ENCODE data around the gene ASCL1.

Gene ASCL1

DNA sequence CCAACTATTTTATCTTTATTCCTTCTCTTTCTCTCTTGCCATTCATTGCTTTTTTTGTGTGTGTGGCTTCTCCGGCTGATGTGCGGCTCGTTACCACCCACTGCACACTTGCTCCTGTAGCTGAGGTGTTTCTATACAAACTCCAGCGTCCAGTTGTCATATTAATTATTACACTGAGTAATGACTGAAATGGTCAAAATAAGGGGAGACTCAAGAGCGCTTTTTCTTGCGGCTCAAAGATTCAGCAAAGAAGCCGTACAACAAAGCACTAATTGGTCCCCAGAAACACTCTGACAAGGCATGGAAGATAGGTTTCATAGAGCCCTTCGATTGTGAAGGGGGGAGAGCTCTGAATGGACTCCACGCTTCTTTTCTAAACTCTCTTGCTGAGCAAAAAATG is 5.6 kb upstream of the ASCL1 start:
- no peak for DNase-seq (ENCODE audit: low read depth)

DNA sequence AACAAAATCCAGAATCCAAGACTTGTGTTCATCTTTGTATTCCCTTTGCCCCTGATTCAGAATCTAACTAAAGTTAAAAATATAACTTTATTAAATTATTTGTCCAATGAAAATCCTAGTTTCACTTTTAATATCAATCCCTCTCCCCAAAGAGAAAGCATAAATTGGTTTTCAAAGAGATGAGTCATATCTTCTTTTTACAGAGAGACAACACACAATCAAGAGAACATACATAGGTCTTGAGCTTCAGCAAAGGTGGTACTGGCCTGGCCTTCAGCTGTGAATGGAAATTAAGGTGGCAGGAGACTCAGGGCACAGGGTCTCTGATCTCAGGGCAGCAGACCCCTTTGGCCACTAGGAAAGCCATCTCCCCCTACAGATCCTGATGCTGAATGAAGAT is 4.3 kb upstream of the ASCL1 start:
- DNase-seq (ENCODE audit: low read depth) = no peak

DNA sequence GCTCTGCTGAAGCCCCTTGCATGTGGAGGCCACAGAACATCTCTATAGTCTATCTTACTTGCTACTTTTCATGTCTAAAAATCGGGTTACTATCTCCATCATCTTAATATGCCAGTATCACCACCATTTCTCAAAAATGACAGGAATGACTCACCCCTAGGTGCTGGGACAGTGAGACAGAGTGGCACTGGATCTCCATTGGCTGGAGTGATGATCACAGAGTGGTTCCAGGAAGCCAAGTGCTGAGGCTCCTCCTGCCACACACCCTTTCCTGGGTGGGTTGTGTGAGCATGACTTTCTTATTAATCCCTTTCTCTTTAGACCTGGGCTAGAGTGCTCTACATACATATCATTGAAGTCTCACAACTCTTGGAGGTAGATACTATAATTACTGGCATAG is 3.3 kb upstream of the ASCL1 start:
- DNase-seq (ENCODE audit: low read depth) = no peak

DNA sequence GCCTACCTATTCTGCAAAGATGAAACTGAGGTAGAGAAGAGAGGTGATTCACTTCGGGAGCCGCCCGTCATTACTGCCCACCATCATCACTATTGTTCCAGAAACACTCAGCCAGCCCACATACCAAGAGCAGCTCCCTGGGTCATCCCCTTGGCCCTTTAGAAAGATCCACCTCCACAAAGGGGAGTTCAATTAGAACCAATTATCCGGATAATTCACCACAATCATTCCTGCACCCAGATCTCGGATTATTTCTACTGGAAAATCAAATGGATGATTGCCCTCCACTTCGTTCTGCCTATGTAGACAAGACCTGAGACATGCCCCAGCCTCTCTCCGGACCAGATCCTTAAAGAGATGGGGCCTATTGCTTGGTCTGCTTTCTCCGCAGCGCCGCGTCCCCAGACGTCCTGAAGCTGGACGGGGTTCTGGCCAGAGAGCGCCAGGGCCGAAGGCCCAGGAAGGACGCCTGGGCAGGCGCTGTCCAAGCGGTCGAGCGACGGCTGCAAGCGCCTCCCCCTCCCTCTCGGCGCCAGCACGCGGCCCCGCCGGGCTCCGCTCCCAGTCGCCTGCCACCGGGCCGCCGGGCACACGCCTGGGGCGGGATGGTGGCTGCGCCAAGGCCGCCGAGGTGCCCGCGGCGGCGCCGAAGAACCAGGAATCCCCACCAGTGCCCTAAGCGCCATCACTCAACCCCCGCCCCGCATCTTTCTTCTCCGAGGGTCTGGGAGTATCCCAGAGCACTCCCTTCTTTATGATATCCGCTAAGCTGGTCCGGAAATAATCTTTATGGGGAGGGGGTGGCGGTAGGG is 1.3 kb upstream of the ASCL1 start:
- no peak for DNase-seq (ENCODE audit: low read depth)

DNA sequence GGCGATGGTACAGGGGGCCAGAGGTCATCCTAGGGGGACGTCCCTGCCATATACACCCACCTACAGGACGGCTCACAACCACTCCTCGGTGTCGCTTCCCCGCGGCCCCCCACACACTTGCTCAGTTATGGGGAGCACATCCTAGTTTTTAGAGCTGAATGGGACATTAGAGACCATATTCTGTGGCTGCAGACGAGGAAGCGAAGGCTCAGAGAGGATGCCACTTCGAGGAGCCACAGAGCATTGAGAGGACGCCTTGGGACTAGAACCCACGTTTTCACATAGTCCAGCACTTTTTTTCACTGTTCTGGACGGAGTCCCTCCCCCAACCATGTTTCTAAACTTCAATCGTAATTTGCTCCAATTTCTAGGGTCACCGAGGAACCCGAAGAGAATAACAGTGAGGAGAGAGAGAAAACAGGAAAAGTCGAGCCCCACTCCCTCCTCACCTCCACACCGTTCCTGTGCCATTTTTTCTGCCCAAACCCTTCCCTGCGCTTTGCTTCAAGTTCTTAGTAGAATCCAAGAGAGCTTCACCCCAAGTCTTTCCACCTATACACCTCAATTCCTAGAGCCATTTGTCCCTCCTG is 641 bp upstream of the ASCL1 start:
- no peak for DNase-seq (ENCODE audit: low read depth)

DNA sequence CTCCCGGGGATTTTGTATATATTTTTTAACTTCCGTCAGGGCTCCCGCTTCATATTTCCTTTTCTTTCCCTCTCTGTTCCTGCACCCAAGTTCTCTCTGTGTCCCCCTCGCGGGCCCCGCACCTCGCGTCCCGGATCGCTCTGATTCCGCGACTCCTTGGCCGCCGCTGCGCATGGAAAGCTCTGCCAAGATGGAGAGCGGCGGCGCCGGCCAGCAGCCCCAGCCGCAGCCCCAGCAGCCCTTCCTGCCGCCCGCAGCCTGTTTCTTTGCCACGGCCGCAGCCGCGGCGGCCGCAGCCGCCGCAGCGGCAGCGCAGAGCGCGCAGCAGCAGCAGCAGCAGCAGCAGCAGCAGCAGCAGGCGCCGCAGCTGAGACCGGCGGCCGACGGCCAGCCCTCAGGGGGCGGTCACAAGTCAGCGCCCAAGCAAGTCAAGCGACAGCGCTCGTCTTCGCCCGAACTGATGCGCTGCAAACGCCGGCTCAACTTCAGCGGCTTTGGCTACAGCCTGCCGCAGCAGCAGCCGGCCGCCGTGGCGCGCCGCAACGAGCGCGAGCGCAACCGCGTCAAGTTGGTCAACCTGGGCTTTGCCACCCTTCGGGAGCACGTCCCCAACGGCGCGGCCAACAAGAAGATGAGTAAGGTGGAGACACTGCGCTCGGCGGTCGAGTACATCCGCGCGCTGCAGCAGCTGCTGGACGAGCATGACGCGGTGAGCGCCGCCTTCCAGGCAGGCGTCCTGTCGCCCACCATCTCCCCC is 777 bp downstream of the ASCL1 start:
- DNase-seq (ENCODE audit: low read depth) = no peak

DNA sequence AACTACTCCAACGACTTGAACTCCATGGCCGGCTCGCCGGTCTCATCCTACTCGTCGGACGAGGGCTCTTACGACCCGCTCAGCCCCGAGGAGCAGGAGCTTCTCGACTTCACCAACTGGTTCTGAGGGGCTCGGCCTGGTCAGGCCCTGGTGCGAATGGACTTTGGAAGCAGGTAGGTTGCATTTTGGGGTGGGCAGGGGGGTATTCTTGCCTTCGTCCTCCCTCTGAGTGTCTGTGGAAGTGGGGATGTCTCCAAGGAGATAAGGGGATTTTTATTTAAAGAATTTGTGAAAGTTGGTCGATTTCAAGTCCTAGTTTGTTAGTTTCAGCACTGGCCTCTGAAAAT is 1.3 kb downstream of the ASCL1 start:
- DNase-seq (ENCODE audit: low read depth) = no peak

DNA sequence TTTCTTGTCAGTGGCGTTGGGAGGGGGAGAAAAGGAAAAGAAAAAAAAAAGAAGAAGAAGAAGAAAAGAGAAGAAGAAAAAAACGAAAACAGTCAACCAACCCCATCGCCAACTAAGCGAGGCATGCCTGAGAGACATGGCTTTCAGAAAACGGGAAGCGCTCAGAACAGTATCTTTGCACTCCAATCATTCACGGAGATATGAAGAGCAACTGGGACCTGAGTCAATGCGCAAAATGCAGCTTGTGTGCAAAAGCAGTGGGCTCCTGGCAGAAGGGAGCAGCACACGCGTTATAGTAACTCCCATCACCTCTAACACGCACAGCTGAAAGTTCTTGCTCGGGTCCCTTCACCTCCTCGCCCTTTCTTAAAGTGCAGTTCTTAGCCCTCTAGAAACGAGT is 1.9 kb downstream of the ASCL1 start:
- no peak for DNase-seq (ENCODE audit: low read depth)

DNA sequence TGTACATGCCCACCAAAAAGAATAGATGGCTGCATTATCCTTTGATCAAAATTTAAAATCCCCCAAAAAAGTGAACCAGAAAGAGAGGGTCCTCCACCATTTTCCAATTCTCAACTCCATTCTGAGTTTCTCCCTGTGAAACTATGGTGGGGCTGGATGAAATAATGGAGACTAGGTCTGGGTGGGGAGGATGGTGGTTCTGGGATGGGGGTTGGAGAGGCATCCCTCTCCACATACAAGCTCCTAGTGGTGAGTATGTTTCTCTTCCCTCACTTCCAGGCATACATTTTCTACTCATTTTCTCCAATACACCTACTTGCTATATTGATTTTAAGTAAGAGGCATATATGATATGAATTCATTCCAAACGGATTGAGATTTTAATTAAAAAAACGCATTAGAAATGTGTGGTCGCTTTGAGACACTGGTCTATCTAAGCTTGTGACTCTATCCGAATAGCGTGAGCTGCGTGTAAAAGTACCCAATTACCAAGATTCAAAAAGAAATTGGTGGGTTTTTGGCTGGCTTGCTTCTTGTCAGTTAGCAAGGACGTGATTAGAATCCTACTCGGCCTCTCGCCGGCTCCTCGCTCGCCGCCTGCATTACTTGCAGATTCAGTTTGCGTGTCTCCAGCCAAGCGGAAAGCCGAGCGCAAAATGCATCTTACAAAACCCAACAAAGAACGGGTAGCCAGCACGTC is 3.4 kb downstream of the ASCL1 start:
- no peak for DNase-seq (ENCODE audit: low read depth)

DNA sequence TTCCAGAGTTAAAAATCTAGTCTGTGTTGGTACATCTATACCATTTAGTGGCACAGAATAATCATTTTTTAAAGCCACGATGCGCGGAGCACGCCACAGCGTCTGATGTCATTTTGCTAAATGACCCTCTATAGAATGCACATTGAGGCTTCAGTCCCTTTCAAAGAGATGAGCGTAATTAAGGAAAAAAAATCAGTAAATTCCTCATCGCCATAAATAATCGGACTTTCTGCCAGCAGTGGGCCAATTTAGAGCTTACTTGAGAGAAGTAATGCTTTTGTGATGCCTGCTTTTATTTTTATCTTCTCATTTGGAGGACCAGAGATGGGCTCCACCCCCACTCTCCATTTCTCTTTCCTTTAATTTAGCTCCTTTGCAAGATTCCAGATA is 4.0 kb downstream of the ASCL1 start:
- no peak for DNase-seq (ENCODE audit: low read depth)

DNA sequence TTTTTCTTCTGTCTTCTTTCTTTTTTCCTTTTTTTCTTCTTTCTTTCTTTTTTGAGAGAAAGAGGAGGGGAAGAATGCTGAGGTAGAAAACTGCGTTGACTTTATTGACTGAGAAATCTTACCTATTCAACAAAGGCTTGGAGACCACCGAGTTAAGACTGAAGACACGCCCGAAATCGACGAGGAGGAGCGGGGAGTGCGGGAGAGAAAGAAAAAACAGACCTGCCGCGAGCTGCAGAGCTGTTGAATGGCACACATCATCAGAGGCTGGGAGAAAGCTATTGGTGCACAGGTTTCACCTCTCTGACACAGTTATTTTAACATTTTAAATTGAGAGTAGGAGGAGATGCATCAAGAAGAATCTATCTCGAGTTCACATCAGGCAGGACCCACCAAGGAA is 5.1 kb downstream of the ASCL1 start:
- DNase-seq (ENCODE audit: low read depth) = no peak

DNA sequence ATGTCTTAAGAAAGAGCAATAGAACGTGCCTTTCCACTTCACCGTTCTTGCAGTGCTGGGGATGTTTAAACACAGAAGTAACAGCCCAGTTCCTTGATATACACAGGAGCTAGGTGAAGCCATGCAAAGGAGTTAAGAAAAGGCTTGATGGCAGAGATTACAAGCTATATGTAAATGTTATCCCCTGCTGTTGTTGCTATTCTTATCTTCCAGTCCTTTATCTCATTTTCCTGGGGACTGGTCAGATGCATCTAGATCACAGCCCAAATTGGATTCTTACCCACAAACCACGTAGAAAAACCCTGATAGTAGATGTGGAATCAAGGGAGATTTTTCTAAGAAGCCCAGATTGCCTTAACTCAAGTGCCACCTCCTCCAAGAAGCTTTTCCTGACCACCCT is 5.5 kb downstream of the ASCL1 start:
- DNase-seq (ENCODE audit: low read depth) = no peak

DNA sequence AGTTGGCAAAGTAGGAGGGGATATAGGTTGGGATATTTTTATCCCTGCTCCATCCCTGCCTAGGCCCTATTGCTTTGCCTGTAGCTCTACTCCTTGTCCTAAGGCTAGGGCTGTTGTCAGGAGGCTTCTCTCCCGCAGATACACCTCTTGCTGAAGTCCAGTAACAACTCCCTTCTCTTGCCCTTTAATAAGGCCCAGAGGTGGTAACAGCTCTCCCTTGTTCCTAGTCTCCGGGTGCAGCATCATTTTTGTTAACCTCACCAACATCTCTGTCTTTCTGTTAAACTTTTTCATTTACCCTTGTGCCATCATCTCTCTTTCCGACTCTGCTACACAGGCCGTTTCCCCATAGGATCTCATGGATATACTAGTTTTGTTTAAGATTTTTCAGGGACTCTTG is 6.3 kb downstream of the ASCL1 start:
- DNase-seq (ENCODE audit: low read depth) = no peak

DNA sequence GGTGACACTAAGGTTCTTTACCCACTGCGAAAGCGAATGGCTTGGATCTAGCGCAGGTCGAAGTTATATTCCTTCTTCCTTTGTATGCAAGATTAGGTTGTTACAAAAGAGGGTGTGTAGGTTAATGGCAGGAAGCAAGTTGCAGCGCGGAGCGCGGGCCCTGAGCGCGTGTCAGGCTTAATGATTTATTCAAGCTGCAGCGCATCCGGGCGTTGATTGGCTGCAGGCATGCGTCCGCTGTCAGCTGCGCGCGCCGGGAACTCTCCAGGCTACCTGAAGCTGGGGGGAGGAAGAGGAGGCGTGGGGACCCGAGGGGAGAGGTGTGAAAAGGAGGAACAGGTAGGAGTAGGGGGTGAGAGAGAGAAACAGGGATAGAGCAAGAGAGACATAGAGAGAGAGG is 7.4 kb downstream of the ASCL1 start:
- no peak for DNase-seq (ENCODE audit: low read depth)

DNA sequence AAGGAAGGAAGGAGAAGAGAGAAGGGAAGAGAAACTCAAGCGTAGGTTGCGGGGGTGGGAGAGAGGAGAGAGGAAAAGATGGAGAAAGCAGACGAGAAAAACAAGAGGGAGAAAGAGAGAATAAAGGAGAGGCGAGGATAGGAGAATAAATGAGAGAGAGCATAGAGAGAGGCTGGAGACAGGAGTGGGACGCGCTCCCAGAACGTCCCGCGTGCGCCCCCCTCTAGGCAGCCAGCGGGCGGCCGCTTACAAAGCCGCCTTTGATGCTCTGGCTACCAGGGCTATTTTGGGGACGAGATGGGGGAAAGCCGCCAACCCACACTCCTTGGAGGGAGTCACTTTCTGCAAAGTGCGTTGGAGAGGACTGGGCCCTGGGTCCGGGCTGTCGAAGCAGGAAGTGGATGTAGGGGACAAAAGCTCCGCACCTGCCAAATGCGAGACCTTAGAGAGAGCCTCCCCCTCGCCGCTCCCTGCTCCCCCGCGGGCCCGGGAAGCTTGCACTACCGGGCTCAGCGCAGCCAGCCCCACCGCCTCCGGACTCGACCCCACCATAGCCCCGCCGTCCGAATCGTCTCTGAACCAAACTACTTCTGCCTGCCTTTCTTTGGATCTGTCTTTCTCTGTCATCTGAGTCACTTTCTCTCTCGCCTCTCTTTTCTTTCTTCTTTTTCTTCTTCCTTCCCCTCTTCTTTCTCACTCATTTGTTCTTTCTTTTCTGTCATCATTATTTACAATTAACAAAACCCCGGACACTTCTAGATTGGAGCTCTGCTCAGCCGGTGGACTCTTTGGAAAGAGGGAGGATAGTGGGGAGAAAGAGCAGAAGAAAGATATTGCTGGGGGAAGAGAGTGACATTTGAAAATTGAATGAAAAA is 8.0 kb downstream of the ASCL1 start:
- DNase-seq (ENCODE audit: low read depth) = no peak

DNA sequence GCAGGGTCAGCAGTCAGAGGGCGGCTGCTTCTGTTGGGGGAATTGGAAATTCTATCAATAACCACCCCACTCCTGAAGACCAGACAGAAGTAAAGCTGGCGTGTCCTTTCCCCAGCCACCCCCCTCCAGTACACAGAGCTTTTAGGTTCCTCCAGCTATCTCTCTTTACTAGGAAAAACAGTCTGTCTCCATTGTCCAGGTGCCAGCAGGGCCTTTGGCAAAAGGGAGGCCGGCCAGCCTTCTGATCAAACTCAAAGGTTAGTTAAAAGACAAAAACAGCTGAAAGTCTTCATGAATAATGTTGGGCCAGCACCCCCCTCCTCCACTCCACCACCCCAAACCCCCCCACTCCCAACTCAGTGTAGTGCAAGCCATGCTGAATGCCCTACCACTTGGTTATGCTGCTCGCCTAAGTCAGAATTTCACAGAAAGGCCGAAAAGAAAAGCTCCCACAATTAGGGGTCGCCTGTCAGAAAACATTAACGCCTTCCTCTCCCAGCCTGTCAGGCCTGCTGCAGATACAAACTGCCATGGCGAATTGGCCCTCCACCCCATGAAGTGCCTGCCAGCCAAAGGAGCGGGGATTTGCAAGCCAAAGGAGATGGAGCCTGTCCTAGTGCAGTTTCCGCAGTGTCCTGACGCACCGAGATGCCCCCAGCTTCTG is 8.9 kb downstream of the ASCL1 start:
- no peak for DNase-seq (ENCODE audit: low read depth)

DNA sequence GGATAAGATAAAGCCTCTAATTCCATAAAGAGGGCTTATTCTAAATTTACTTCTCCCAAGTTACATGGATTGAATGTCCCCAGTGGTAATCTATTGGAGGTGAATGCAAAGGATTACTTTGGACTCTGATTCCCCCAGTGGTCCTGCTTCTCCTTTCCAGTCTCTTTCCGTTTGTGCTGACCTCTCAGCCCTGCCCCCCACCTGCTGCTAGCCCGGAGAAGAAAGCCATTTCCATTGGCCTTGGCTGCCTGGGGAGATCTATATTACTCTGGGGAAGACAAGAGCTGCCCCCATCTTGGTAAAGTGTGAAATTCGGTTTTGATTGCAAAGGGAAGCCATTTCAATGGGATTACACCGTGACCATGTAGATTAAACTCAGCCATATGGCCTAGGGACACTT is 13.3 kb downstream of the ASCL1 start:
- DNase-seq (ENCODE audit: low read depth) = no peak

DNA sequence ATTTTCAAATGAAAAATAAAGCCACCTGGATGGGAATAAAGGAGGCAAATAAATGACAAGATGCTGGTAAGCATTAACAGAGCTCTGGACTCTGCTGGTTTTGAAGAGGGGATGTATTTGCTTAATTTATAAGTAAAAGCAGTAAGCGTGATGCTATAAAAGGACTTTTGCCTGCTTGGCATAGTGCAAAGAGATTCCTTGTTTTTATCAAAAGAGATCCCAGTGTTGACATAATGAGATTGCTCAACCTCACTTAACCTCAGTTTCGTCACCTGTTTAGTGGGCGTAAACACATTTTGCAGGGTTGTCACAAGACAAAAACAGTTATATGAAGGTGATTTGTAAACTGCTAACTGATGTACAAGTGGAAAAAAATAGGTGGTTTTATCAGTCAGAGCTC is 13.8 kb downstream of the ASCL1 start:
- no peak for DNase-seq (ENCODE audit: low read depth)

DNA sequence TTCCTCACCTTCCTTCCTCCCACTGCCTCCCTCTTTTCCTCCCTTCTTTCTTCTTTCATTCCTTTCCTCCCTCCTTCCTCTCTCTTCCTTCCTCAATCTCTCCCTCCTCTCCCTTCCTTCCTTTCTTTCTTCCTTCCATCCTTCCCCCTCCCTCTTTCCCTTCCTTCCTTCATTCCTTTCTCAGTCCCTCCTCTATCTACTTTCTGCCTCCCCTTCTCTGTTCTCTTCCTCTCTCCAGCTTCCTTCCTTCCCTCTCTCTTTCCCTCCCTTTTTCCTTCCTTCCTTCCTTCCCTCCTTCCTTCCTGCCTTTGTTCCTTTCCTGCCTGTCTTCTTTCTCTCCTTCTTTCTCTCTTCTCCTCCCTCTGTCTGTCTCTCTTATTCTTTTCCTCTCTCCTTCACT is 16.1 kb downstream of the ASCL1 start:
- no peak for DNase-seq (ENCODE audit: low read depth)

DNA sequence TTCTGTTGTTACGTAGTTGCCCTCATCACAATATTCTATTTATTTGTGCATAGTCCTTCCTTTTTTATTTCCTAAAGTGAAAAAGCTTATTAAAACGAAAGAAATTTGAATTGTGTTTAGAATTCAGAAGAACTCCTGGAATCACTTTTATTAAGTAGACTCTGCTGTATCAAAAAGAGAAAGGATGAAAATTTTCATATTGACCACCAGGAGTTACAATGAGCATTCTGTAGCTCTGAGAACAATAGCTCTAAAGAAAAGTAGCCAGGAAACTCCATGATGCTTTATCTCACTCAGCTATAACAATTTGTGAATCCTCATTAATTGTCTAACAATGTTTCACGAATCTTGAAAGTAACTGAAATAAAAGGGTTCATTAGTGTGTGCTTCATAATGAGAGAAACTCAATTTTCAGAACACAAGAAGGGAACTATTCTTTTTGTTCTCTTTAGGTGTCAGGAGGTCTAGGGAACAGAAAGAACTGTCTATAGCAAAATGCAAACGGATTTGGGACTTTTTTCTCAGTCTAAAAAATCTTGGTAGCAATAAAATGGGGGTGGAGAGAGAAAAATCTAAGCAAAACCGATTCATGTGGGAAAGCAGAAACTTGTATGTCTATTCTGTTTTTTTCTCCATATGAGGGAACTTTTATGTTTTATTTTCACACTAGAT is 19.3 kb downstream of the ASCL1 start:
- no peak for DNase-seq (ENCODE audit: low read depth)
